CD14-positive monocyte (primary cell): Measurements from ENCODE around the gene ST3GAL3. TPM values are rescaled to one million over a fixed set of nuclear protein-coding genes. Genes with fewer than 3 reads are reported as not detected.
A peak's percentile ranks its signal among the peaks of the same experiment; 100 is the strongest.

Experiments used
- DNase-seq, 3 donors: peaks; one replicate each; pipeline ENCODE4 v3.0.0-alpha.2; 2011 to 2022
- H2AFZ ChIP-seq: 2 replicates; pipeline ENCODE4 v1.6.0; 2012; ENCODE audit warnings: mild to moderate bottlenecking, low read depth, low read length, inconsistent platforms; ENCODE audit not compliant: insufficient read depth, poor library complexity, severe bottlenecking
- H3K27ac ChIP-seq, 2 donors: 1 replicate in 1 of 2; 2 replicates in 1 of 2; pipeline ENCODE4 v1.5.1; 2012 to 2013; ENCODE audit warnings: low read length in 2 of 2, control low read depth in 1 of 2, inconsistent platforms in 1 of 2, low read depth in 1 of 2, mild to moderate bottlenecking in 1 of 2
- H3K27me3 ChIP-seq, 2 donors: one replicate each; pipeline versions ENCODE4 v1.6.0 to v1.6.1; 2011 to 2013; ENCODE audit warnings: low read length in 2 of 2; ENCODE audit not compliant: control insufficient read depth in 2 of 2, insufficient read depth in 2 of 2
- H3K36me3 ChIP-seq, 2 donors: replicated peaks in 1 of 2; 1 replicate in 1 of 2; 2 replicates in 1 of 2; pipeline versions ENCODE4 v1.5.1 to v1.6.1; 2012 to 2013; ENCODE audit warnings: low read length in 2 of 2, control low read depth in 1 of 2, inconsistent platforms in 1 of 2, mild to moderate bottlenecking in 1 of 2; ENCODE audit not compliant: insufficient read depth in 2 of 2, control insufficient read depth in 1 of 2
- H3K4me1 ChIP-seq, 2 donors: 1 replicate in 1 of 2; 2 replicates in 1 of 2; pipeline versions ENCODE4 v1.5.1 to v1.6.1; 2012 to 2013; ENCODE audit warnings: low read length in 2 of 2, control low read depth in 1 of 2, inconsistent platforms in 1 of 2, mild to moderate bottlenecking in 1 of 2, moderate library complexity in 1 of 2; ENCODE audit not compliant: insufficient read depth in 2 of 2, control insufficient read depth in 1 of 2
- H3K4me2 ChIP-seq: replicated peaks from 2 replicates; pipeline ENCODE3; 2012; ENCODE audit warnings: low read length, moderate library complexity, mild to moderate bottlenecking; ENCODE audit not compliant: poor library complexity, severe bottlenecking; ENCODE audit errors: extremely low read depth
- H3K4me3 ChIP-seq, 3 experiments: fragments of 200-600 bp in 1 of 3; sonication (generic) in 1 of 3; replicated peaks in 1 of 3; 1 replicate in 2 of 3; 2 replicates in 1 of 3; pipeline ENCODE4 v1.5.1; 2011 to 2013; ENCODE audit warnings: low read length in 3 of 3, mild to moderate bottlenecking in 3 of 3, control low read depth in 2 of 3, low read depth in 2 of 3, inconsistent platforms in 1 of 3, moderate library complexity in 1 of 3
- H3K79me2 ChIP-seq: 2 replicates; pipeline ENCODE4 v1.6.0; 2012; ENCODE audit warnings: mild to moderate bottlenecking, control low read depth, inconsistent platforms, low read length, moderate library complexity; ENCODE audit not compliant: insufficient read depth
- H3K9ac ChIP-seq: 2 replicates; pipeline ENCODE4 v1.6.0; 2017; ENCODE audit warnings: low read length, mild to moderate bottlenecking; ENCODE audit not compliant: insufficient read depth, poor library complexity, severe bottlenecking
- H3K9me3 ChIP-seq, 2 donors: replicated peaks in 1 of 2; 1 replicate in 1 of 2; 2 replicates in 1 of 2; pipeline versions ENCODE4 v1.5.1 to v1.6.1; 2012 to 2013; ENCODE audit warnings: low read length in 2 of 2, control low read depth in 1 of 2; ENCODE audit not compliant: control insufficient read depth in 1 of 2, insufficient read depth in 1 of 2
- H4K20me1 ChIP-seq: 2 replicates; pipeline ENCODE4 v1.6.0; 2012; ENCODE audit warnings: mild to moderate bottlenecking, low read length, control low read depth, moderate library complexity; ENCODE audit not compliant: insufficient read depth
- H3K27ac Mint-ChIP-seq, 7 donors: one replicate each; pipeline ENCODE4 v1.8.0; 2020; ENCODE audit warnings: mild to moderate bottlenecking in 7 of 7, mixed read lengths in 7 of 7, moderate library complexity in 6 of 7, inconsistent platforms in 2 of 7
- H3K27me3 Mint-ChIP-seq, 3 donors: one replicate each; pipeline ENCODE4 v1.8.0; 2021 to 2022; ENCODE audit warnings: low read depth in 3 of 3, mild to moderate bottlenecking in 3 of 3, mixed read lengths in 3 of 3, moderate library complexity in 3 of 3, inconsistent platforms in 1 of 3
- H3K36me3 Mint-ChIP-seq, 2 donors: one replicate each; pipeline ENCODE4 v1.8.0; 2020; ENCODE audit warnings: mixed read lengths in 2 of 2, inconsistent platforms in 1 of 2, mild to moderate bottlenecking in 1 of 2
- H3K4me1 Mint-ChIP-seq: one replicate; pipeline ENCODE4 v1.8.0; 2020; ENCODE audit warnings: mild to moderate bottlenecking, mixed read lengths
- H3K4me3 Mint-ChIP-seq, 2 donors: one replicate each; pipeline ENCODE4 v1.8.0; 2020; ENCODE audit warnings: mild to moderate bottlenecking in 2 of 2, mixed read lengths in 2 of 2, moderate library complexity in 1 of 2
- H3K9me3 Mint-ChIP-seq, 7 donors: one replicate each; pipeline ENCODE4 v1.8.0; 2020 to 2022; ENCODE audit warnings: mixed read lengths in 7 of 7, mild to moderate bottlenecking in 6 of 7, moderate library complexity in 6 of 7, inconsistent platforms in 2 of 7
- WGBS: methylation state at CpG from one replicate; pipeline ENCODE4 v1.1.5; 2013; ENCODE audit warnings: missing lambda C conversion rate; ENCODE audit not compliant: insufficient coverage; 5-methylcytosine and 5-hydroxymethylcytosine counted together
- intact Hi-C, 2 donors: fragments of 100-400 bp; cut with micrococcal nuclease; formaldehyde crosslinking; loops; one replicate each; pipeline versions ENCODE4 v1.15.0 to v1.15.1; 2023
- polyA plus RNA-seq, 3 donors: library from polyadenylated mRNA; depleted of rRNA in 1 of 3; unstranded in 2 of 3; stranded (reverse) in 1 of 3; fragments of 300-500 nt in 2 of 3; fragments of >200 nt in 1 of 3; fragmentation: Illumina TruSeq in 2 of 3; gene quantifications; 1 replicate in 2 of 3; 2 replicates in 1 of 3; pipeline ENCODE4 v1.2.3, GENCODE V29; 2012 to 2021
- TF ChIP-seq, protein P1 (sequence below): fragments of 200-600 bp; IDR thresholded peaks from one replicate; pipeline ENCODE4 v1.8.0; 2022; ENCODE audit warnings: antibody characterized with exemption, mild to moderate bottlenecking

The ST3GAL3 gene
- polyA plus RNA-seq, 3 donors = 1.6 to 4.5 (median 2.1) TPM

DNA sequence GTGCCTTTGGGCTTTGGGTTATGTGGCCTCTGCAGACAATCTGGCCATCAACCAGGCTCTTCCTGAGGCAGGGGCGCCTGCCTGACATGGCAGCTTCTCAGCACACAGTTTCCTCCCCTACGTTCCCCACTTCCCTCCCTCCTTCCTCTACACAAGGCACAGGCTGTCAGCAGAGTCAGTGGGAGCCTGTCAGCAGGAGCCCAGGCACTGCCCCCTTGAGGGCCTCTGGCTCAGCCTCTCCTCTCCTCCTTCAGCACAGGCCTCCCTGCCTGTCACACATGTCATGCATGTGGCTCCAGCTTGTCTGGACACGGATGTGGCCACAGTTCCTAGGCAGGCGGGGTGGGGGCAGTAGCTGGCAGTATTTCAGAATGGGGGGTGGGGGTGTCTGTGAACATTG is 174.1 kb downstream of the ST3GAL3 start:
- Histone ChIP-seq H4K20me1 (no peaks in the 10 kb centered on the region), H3K79me2 (no peaks in the 10 kb centered on the region), H3K27ac (no peak overlapping the region), H3K9me3 (no peaks in the 10 kb centered on the region), H3K4me2 (no peak overlapping the region), H3K36me3 (peaks cover 2 to 6% of the 10 kb centered on the region in 2 donors), H3K4me3 (no peak overlapping the region), H2AFZ (no peak overlapping the region), H3K27me3 (no peaks in the 10 kb centered on the region), H3K4me1 (peaks cover 0 to 4% of the 10 kb centered on the region in 2 donors), H3K9ac (no peak overlapping the region)
- Mint-ChIP-seq H3K27me3 (peaks cover 0 to 2% (median 2%) of the 10 kb centered on the region in 3 donors), H3K4me3 (no peak overlapping the region), H3K9me3 (no peaks in the 10 kb centered on the region), H3K36me3 (peaks cover 2 to 4% of the 10 kb centered on the region in 2 donors), H3K4me1 (peaks cover 4% of the 10 kb centered on the region), H3K27ac (no peak overlapping the region)
- TF ChIP-seq, protein P1, sequence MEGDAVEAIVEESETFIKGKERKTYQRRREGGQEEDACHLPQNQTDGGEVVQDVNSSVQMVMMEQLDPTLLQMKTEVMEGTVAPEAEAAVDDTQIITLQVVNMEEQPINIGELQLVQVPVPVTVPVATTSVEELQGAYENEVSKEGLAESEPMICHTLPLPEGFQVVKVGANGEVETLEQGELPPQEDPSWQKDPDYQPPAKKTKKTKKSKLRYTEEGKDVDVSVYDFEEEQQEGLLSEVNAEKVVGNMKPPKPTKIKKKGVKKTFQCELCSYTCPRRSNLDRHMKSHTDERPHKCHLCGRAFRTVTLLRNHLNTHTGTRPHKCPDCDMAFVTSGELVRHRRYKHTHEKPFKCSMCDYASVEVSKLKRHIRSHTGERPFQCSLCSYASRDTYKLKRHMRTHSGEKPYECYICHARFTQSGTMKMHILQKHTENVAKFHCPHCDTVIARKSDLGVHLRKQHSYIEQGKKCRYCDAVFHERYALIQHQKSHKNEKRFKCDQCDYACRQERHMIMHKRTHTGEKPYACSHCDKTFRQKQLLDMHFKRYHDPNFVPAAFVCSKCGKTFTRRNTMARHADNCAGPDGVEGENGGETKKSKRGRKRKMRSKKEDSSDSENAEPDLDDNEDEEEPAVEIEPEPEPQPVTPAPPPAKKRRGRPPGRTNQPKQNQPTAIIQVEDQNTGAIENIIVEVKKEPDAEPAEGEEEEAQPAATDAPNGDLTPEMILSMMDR = no peak
- intact Hi-C loops = no loop called here
- WGBS = 27% methylated on average over 3 of the region's 4 CpGs
- DNase-seq = peak in 2 of 3 donors; percentile 10 to 35

GRCh38 chr1:43882763-43883162 is 175.4 kb downstream of the ST3GAL3 start:
- Mint-ChIP-seq H3K27me3 (peaks cover 0 to 2% (median 2%) of the 10 kb centered on the region in 3 donors), H3K27ac (no peak overlapping the region), H3K36me3 (peaks cover 2 to 4% of the 10 kb centered on the region in 2 donors), H3K9me3 (no peaks in the 10 kb centered on the region), H3K4me1 (peaks cover 4% of the 10 kb centered on the region), H3K4me3 (no peak overlapping the region)
- Histone ChIP-seq H3K9me3 (no peaks in the 10 kb centered on the region), H3K4me1 (peaks cover 0 to 4% of the 10 kb centered on the region in 2 donors), H4K20me1 (no peaks in the 10 kb centered on the region), H3K4me3 (no peak overlapping the region), H3K4me2 (no peak overlapping the region), H3K27ac (no peak overlapping the region), H3K79me2 (no peaks in the 10 kb centered on the region), H3K9ac (no peak overlapping the region), H3K27me3 (no peaks in the 10 kb centered on the region), H2AFZ (no peak overlapping the region), H3K36me3 (peaks cover 2 to 6% of the 10 kb centered on the region in 2 donors)
- WGBS = 90% methylated on average over 3 of the region's 4 CpGs
- no peak for DNase-seq
- TF ChIP-seq, protein P1 = no peak
- intact Hi-C loops = no loop called here
